K562 treated with DMSO at 1 percent for 24 hours (cell line): ENCODE data around the gene SND1. TPM values are rescaled to one million over a fixed set of nuclear protein-coding genes. Genes with fewer than 3 reads are reported as not detected.

Source experiments
- total RNA-seq: library from RNA; unstranded; fragments of 300-600 nt; gene quantifications from 2 replicates; pipeline ENCODE4 v1.2.3, GENCODE V29; 2022; ENCODE audit warnings: low read depth; ENCODE audit not compliant: insufficient read depth

Gene SND1
- 588 and 607 TPM in 2 replicates for total RNA-seq

DNA sequence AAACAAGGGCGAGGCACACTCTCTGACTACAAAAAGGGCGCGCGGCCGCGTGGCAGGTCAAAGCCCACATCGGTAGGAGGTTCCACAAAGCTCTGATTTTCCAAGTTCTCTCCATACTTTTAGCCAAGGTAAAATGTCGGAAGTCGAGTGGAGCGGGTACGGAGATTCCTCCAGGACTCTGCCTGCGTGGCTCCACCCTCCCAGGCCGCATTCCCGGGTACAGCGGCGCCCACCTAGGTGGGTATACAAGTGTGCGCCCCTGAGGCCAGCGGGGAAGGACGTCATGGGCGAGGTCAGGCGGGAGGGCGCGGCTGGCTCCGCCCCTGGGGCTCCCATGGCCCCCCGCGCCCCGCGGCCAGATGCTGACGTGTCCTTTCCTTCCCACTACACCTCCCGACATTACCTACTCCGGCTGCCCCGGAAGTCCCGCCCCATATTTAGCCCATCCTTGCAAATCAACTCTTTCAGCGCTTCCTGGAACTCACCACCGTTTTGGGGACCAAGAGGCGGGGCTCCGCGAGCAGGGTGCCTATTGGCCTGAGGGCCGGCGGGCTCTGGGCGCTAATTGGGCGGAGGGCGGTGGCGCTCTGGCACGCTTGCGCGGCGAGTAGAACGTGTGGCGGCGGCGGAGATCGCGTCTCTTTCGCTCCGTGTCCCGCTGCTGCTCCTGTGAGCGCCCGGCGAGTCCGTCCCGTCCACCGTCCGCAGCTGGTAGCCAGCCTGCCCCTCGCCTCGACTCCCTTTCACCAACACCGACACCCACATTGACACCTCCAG is at the start of gene SND1:
TSS of gene SND1 (plus strand) at position 639 of the 777 bp plus-strand sequence. CDS start 180 bp downstream, outside the sequence.

DNA sequence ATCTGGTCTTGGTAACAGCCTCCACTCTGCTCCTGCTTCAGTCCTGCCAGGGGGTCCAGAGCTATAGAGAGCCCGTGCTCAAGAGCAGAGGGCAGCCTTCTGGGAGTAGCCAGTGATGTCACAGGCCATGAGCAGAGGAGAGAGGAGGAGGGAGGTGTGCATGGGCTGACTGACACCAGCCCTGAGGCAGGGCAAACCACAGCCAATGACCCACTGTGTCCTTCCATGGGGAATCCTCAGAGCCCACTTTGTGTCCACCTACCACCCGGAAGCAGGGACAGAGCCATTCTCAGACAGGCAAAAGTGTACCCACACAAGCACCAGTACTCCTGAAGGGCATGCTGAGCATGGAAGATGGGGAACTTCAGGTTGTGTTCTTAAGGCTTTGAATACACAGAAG is 34.0 kb upstream of the SND1 start, which contains the start of gene PAX4:
TSS of gene PAX4 (minus strand) at position 101 of the 400 bp plus-strand sequence. CDS start 2,214 bp downstream, outside the sequence.

DNA sequence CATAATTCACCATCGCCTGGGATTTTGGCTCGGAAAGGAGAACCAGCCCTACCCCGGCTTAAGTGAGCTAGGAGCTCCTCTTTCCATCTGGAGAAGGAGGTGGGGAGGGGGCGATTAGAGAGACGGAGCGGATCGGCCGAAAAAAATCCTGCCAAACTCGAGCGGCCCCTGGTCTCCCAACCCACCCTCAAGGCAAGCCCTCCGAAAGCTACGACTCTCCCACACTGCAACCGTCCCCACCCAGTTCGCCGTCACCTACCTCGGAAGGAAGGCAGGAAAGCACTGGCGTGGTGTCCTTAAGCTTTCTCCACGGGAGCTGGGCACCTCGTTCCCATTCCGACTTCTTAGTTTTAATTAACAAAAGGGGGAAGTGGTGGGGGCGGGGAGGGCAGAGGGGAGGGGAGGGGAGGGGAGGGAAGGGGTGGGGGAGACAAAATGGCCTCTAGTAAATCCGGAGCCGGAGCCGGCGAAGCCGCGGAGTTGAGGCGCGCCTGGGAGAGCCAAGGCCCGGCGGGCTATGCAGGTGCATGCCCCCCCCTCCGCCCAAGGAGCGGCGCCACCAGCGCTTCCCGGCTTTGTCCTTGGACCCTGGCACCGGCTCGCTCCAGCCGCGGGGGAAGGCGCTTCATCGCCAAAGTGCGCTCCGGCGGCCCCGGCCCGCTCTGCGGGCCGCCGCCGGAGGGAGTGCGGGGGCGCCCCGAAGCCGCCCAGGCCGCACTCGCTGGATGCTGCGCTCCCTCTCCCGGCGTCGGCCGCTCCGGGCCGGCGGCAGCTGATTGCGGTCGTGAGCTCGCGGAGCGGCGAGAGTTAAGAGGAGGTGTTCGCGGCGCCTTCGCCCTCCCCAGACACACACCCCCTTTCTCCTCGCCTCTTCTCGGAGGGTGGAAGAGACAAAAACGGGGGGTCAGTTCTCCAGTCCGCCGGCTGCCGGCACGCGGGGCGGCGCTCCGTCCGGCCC is 378.9 kb downstream of the SND1 start, which contains the start of gene LRRC4:
TSS of gene LRRC4 (minus strand) at position 784 of the 958 bp plus-strand sequence. CDS start 797 bp downstream, outside the sequence.

Other genes with a start within 250 kb of the SND1 start
- 19.0 and 21.2 TPM in 2 replicates for gene GCC1, start 66.6 kb upstream of the SND1 start, total RNA-seq
- gene ARF5, start 63.8 kb upstream of the SND1 start, total RNA-seq = 415 and 425 TPM in 2 replicates
- 0.75 TPM in 1 of 2 replicates, not detected in the other for gene FSCN3, start 58.5 kb upstream of the SND1 start, total RNA-seq
- gene PAX4, start 34.1 kb upstream of the SND1 start, total RNA-seq = not detected in 2 replicates